Testis (tissue), 2 donors: ENCODE data around the gene CLDN1.

Experiments used
- CTCF ChIP-seq, 3 experiments: fragments of 450-650 bp in 2 of 3; fragments of 200-600 bp in 1 of 3; sonication (generic) in 1 of 3; IDR thresholded peaks; one replicate each; pipeline ENCODE4 v1.5.1; 2016 to 2019; ENCODE audit warnings: antibody characterized with exemption in 3 of 3, mild to moderate bottlenecking in 2 of 3, moderate library complexity in 1 of 3
- POLR2A ChIP-seq: fragments of 450-650 bp; IDR thresholded peaks from one replicate; pipeline ENCODE4 v1.6.1; 2017; ENCODE audit warnings: antibody characterized with exemption, mild to moderate bottlenecking, moderate library complexity

DNA sequence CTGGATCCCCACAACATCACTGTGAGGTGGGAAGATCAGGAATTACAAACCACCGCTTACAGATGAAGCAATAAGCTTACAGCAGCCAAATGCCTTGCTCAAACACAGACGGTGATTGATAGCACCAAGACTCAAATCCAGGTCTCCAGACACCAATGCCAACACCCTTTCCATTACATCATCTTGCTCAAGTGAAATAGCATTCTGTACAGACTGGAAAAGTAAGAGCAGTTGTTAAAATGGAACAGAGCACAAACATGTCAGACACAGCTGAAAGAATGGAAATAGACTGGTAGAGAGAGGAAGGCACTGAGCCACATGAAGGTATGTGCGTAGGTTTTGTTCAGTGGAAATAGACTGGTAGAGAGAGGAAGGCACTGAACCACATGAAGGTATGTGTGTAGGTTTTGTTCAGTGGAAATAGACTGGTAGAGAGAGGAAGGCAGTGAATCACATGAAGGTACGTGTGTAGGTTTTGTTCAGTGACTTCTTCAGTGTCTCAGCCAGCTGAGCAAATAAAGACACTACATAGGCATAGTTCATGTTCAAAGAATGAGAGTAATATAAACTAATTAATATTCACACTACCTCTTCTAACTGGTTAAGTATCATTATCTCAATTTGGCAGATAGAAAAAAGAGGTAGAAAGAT, 15.6 kb downstream of the CLDN1 start:
- no peak for TF ChIP-seq CTCF (IDR thresholded peaks at IDR 0.05)
- no peak for TF ChIP-seq POLR2A
